HT1080 (cell line): ENCODE measurements around the gene PRDM16. TPM values are rescaled to one million over a fixed set of nuclear protein-coding genes. Genes with fewer than 3 reads are reported as not detected.

ENCODE experiments used
- DNase-seq: peaks from one replicate; pipeline ENCODE4 v3.0.0-alpha.2; 2015; ENCODE audit warnings: low read depth
- total RNA-seq: library from RNA; depleted of rRNA; stranded (reverse); fragments of >200 nt; shearing (Covaris generic); gene quantifications from 2 replicates; pipeline ENCODE4 v1.2.3, GENCODE V29; 2014

PRDM16 gene
- total RNA-seq, 1 experiment from 2014 or later = not detected

DNA sequence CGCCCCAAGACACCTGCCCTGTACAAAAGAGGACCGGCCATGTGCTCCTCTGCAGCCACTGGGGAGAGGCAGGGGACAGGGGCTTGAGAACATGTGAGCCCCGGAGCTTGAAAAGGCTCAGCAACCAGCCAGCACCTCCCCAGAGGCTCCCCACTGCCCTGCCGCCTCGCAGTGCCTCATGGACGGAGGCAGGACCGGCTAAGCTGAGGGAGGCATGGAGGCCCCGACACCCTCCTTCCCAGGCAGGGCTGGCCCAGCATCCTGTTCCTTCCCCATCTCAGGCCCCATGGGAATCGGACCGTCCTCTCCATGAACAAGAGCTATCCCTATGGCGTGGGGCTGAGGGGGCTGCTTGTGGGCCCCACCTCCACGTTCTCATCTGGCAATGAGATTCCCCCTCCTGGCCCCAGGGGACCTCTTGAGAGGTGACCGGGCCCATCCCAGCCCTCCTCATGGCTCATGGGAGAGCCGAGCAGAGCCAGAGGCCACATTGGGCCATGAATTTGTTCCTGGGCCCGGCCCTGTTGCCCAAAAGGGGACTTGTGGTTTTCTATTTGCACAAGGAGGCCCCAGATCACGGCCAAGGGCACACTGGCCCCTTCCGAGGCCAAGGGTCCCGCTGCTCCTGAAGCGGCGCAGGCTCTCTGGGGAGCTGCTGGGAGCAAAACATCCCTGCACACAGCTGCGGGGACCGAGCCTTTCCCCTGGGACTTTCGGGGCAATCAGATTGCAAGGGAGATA lies 320.3 kb downstream of the PRDM16 start:
- no peak for DNase-seq

GRCh38 chr1:3390291-3390690 lies 321.3 kb downstream of the PRDM16 start:
- DNase-seq = no peak

- DNase-seq = no peak
Observed at GRCh38 chr1:3391711-3392110, 322.7 kb downstream of the PRDM16 start.

GRCh38 chr1:3393024-3393986 lies 324.3 kb downstream of the PRDM16 start:
- DNase-seq = no peak

- no peak for DNase-seq
Observed at GRCh38 chr1:3393987-3394920, 325.3 kb downstream of the PRDM16 start.

GRCh38 chr1:3396411-3396810 lies 327.4 kb downstream of the PRDM16 start:
- no peak for DNase-seq

DNA sequence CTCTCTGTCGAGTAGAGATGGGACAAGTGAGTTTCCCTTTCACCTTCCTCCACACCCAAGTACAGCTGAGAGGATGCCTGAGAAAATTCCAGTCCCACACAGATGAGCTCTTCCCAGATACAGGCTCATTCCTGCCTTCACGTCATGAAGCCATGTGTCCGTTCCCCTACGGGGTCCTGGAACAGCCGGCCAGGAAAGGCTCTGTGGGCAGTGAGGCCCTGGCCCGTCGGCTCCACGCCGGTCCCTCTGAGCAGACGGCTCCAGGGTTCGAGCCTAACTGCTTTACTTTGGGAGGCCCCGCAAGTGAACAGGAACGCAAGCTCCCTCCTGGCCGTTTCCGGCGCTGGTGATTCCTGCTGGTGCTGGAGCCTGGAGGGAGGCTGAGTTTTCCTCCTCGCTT lies 328.3 kb downstream of the PRDM16 start:
- no peak for DNase-seq

- no peak for DNase-seq
Observed at GRCh38 chr1:3398396-3399140, 329.6 kb downstream of the PRDM16 start.

DNA sequence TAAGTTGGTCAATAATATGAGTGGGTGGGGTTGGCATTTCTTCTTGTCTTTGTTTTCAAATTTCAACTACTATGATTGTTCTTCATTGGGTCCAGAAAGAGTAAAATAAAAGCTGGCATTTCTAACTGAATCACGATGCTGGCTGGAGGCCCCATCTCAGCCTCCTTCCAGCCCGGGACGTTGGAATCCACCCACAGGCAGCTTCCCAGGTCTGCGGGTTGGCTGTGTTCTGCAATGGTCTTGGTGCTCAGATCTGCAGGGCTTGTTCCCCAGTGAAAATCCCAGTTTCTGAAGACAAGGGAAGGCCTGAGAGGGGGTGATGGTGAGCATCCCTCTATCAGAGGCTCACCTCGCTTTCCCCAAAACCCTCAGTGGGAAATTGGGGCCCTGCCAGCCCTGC lies 330.7 kb downstream of the PRDM16 start:
- DNase-seq = no peak

GRCh38 chr1:3401585-3402257 lies 332.7 kb downstream of the PRDM16 start:
- DNase-seq = no peak

DNA sequence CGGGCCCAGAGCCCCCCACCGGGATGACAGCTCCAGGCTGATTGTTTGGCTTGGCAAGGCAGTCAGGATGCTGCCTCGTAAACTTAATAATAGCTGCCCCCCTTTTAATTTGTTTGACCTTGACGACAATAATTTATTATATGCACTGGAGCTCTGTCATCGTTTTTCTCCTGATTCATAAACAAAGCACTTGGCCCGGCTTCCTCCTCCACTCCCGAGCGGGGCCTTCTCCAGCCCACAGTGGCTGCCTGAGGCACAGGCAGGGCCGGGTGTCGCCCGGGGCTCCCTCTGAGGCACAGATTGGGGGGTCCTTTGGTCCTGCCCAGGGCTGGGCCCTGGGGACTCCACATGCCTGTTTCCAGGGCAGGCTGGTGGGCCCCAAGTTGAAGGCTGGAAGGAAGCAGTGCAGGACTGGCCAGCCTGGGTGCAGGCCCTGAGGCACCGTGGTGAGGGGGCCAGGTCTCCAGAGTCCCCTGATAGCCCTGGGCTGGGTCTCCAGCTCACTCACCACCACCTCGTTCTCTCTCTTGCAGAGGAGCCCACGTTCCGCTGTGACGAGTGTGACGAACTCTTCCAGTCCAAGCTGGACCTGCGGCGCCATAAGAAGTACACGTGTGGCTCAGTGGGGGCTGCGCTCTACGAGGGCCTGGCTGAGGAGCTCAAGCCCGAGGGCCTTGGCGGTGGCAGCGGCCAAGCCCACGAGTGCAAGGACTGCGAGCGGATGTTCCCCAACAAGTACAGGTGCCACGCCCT lies 333.4 kb downstream of the PRDM16 start:
- DNase-seq = no peak

DNA sequence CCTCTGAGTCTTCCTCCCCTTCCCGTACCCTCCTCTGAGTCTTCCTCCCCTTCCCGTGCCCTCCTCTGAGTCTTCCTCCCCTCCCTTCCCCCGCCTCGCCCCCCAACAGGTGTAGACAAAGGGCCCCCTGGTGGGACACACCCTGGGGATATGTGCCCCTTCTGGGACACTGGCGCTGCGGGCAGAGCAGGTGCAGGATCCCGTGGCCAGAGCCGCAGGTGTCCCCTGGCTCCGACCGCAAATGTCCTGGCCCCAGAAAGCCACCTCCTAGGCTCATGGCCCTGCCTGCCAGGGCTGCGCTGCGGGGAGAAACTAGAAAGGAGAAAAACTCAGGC lies 334.0 kb downstream of the PRDM16 start:
- DNase-seq = no peak

- DNase-seq = no peak
Observed at GRCh38 chr1:3403388-3404231, 334.6 kb downstream of the PRDM16 start.

DNA sequence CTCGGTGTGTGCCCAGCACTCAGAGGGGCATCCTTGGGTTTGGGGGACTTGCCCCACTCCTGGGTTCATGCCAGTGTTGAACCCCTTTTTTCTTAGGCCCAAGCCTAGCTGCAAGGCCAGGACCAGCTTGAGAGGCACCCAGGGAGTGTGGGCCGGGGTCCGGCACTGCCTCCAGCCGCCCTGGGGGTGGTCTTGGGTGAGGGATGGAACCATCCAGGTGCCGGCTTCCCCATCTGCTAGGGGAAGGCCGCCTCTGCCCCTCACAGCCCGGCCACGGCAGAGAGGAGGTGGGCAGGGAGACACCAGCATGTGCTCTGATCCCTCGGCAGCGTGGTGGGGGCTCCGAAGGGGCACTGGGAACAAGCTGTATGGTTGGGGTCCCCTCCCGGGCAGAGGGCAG lies 335.3 kb downstream of the PRDM16 start:
- DNase-seq = no peak

DNA sequence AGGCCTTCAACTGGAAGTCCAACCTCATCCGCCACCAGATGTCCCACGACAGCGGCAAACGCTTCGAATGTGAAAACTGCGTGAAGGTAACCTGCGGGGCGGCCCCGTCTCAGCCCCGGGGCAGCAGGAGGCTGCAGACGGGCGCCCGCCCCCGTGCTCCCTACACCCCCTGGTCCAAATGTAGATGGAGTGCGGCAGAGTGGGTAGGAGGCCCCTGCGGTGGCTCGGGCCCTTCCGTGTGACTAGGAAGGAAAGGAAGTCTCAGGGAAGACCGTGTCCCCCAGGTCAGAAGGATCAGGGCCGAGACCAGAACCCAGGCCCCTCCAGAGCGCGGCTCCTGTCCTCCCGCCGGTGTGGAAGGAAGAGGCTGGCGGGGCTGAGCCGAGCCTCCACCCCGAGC lies 335.8 kb downstream of the PRDM16 start:
- DNase-seq = no peak

- no peak for DNase-seq
Observed at GRCh38 chr1:3405491-3405890, 336.5 kb downstream of the PRDM16 start.

GRCh38 chr1:3405974-3406867 lies 337.2 kb downstream of the PRDM16 start:
- no peak for DNase-seq
